Central memory CD4-positive, alpha-beta T cell (primary cell): ENCODE results near the gene IDH2.
"Not testable (repeated sequence)": the region's sequence is repeated elsewhere in the genome, so short reads cannot be mapped to it uniquely, and the experiment has no call there.

ENCODE experiments used
- DNase-seq: peaks from one replicate; pipeline ENCODE4 v3.0.0; 2022

The IDH2 gene

DNA sequence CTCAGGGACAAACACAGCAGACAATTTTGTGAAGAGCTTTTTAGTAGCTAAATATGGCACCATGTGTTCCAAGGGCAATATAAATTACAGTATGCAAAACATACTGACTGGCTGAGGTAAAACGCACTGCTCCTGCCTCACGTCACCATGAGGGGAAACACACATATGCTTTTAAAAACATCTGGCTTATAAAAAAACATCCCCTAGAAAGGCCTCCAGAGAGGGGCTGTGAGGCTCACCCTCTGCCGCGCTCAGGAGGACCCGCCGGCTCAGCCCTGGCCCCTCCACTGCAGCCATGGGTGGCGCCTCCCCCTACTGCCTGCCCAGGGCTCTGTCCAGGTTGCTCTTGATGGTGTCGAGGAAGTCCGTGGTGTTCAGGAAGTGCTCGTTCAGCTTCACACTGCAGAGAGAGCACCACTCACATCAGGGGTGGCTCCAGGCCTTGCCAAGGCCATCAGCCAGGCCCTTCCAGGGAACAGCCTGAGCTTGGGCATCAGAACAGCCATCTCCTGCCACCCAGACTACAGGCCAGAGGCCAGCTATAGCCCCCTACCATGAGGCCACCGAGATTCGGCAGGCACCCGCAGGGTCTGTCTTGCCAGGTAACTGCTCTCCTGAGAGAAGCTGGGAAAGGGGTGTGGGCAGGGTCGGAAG lies 18.2 kb downstream of the IDH2 start:
- DNase-seq: no peak

DNA sequence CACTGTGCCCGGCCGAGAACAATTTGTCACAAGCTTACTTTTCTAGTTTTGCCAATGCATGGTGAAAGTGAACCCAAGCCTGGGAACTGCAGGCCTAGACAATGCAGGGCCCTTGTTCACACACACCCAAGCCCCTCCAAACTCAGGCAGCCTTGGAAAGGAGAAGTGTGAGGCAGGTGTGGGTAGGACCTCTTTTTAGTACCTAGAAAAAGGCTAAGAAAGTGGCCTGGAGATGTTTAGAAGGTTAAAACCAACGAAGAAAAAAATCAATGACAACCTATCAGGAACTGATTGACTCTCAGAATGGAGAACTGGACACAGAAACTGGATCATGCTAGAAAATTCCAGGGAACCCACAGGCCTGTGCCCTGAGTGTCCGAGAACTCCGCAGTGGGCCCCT lies 18.8 kb downstream of the IDH2 start:
- DNase-seq: no peak

DNA sequence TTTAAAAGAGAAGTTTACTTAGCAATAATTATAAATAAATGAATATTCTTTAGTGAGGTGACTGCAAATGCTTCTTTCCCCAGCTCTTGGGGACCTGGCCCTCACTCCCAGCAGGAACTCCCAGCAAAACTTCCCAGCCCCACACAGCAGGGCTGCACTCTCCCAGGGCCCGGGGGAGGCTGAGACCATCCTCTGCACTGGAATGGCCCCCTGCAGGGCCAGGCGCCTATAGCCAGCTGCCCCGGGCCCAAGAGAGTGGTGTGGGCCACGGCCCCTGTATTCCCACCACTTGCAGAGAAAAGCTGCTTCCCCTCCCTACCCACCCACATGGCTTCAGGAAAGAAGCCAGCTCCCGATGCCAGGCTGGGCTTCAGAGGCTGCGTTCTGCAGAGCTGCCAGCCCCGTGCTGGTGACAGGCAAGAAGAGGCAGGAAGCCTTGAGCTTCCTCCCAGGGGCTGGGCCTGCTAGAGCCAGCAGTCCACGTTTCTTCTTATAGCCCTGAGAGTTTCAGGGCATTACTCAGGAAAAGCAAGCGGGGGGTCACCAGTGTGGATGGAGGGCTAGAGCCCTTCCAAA lies 20.0 kb downstream of the IDH2 start:
- DNase-seq: no peak

DNA sequence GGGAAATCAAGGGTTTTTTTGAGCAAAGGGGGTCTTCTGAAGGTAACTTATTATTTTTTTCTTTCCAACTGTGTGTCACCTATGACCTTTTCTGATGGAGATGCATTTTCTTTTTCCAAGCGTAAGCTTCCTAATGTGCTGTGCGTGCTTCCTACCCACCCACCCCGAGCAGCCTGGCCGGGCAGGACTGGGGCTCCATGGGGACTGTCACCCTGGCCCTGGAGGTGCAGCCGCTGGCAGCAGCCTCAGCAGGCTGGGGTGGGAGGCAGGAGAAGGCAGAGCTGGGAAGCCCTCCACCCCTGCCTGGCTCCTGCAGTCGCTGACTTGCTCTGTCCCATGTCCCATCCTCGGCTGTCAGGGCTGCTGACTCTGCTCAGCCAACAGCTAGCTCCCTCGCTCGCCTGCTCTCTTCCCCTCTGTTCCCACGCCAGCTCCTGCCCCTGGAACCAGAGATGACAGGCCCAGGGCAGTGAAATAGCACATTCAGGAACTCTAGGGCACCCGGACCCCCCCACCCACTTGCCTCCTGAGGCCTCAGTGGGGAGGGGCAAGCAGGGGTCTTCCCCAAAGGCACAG lies 21.4 kb downstream of the IDH2 start:
- no peak for DNase-seq

DNA sequence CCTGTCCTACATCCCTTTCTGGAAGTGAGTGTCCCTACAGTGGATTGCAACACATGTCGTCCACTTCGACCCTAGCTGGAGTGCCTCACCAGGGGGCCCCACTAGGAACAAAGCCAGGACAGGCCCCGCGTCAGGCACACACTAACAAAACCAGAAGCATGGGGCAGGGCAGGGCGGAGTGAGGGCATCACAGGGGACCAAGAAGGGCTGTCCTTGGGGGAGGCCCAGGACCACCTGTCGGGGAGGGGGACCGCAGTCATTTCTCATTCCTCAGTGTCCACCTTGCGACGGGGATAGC lies 21.9 kb downstream of the IDH2 start:
- no peak for DNase-seq

DNA sequence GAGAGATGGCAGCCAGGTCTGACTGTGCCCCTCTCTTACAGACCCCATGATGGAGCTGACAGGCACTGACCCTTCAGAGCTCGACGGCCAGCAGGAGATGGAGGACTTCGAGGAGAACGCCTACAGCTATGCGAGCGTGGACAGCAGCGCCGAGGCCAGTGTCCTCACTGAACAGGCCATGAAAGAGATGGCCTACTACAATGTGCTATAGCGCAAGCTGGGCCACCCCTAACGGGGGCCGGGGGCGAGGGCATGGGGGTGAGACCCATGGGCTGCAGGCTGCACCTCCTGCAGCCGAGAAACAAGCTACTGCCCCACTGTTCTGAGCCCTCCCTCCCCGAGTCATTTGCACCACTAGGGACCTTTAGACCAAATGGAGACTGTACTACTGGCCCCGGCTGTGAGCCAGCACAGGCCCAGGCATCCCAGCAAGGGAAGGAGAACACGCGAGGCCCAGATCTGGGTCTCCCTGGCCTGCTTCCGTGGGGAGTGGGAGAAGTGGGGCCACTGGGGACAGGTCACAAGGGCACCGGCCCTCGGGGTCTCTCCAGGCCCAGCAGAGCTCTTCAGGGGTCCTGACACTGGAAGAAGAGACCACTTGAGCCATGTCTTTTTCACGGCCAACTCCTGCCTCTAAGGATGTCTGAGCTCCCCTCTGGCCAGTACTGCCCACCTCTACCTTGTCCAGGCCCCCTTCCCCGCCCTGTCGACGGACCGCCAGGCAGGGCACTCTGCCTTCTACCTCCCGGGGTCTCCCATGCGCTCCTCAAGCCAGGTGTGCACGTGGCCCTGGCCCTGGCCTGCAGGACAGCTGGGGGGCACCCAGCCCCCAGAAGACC lies 22.4 kb downstream of the IDH2 start:
- DNase-seq: no peak

DNA sequence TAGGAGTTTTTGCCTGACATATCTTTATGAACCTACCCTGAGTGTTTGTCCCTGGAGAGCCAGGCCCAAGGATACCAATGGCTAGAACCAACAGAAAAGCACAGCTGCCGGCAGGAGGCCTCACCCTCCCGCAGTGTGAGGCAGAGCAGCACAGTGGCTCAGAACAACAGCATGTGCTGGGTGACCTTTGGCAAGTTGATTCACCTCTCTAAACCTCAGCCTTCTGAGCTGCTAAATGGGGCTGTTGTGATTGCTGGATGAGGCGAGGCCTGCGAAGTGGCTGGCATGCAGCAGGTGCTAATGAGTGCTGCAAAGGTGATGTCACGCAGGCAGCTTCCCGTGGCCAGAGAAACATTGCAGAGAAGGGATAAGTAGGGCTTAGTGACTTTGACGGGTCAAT lies 23.3 kb downstream of the IDH2 start:
- DNase-seq: no peak

DNA sequence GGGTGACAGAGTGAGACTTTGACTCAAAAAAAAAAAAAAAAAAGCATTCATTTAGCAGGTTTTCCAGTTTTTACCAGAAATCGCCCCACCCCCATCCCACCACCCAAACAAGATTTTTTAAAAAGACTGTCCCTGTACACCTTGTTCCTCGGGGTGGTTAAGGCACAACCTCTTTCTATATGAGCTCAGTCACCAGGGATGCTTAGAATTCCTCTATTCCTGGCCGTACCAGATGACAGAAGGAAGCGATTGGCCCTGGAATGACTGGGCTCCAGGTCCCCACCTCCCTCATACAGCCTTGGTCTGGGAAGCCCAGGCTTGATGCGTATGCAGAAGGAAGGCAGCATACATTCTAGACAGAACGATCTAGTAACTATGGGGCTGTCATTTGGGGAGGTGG lies 25.6 kb downstream of the IDH2 start:
- DNase-seq: no peak

DNA sequence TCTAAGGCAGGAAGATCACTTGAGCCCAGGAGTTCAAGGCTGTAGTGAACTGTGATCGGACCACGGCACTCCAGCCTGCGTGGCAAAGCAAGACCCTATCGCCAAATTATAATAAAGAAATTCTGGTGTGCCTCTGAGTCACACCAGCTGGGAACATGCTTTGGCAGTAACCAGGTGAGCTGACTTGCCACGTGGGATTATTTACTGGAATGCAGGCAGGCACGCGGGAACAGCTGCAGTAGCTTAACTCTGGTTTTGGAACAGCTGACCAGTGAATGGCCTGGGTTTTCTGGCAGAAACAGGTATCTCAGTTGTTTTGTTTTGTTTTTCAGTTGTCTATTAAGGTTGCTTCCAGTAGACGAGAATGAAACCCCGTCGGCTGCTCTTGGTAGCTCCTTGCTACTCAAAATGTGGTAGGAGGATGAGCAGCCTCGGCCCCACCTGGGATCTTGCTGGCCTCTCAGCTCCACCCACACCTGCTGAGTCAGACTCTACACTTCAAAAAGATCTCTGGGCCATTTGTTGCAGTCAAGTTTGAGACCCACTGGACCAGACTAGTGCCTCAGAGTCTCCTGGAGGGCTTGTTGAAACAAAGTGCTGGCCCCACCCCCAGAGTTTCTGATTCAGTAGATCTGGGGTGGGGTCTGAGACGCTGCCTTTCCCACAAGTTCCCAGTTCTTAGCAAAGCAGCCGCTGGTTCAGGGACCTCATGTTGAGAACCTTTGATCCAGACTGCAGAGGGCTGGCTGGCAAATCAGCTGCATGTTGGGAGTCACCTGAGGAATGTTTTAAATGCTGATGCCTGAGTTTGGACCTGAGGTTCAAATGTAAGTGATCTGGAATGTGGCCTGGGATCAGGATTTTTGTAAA lies 26.6 kb downstream of the IDH2 start:
- no peak for DNase-seq

DNA sequence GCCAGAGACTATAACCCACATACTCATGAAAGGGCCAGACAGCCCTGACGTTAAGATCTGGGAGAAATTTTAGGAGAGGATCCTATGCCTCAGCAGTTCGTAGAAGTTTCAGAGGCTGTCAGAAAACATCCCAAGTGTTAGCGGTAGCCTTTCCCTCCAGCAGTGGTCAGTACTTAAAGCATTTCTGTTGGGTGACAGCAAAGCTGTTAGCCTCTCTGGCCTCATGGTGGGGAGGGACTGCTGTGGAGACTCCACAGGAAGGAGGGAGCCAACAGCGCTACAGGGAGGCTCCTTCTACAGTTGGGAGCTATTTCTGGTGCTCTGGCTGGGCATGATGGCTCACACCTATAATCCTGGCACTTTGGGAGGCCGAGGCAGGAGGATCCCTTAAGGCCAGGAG lies 27.4 kb downstream of the IDH2 start:
- DNase-seq: no peak

DNA sequence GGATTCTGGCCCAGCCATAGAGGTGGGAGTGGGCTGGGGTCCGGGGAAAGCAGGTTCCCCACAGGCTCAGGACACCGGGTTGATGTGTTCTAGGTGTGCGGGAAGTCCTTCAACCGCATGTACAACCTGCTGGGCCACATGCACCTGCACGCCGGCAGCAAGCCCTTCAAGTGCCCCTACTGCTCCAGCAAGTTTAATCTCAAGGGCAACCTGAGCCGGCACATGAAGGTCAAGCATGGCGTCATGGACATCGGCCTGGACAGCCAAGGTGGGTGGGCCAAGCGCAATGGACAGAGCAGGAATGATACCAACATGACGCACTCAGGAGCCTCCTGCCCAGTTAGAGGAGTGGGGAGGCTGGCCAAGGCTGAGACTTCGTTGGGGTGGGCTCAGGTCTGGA lies 28.2 kb downstream of the IDH2 start:
- DNase-seq: no peak

DNA sequence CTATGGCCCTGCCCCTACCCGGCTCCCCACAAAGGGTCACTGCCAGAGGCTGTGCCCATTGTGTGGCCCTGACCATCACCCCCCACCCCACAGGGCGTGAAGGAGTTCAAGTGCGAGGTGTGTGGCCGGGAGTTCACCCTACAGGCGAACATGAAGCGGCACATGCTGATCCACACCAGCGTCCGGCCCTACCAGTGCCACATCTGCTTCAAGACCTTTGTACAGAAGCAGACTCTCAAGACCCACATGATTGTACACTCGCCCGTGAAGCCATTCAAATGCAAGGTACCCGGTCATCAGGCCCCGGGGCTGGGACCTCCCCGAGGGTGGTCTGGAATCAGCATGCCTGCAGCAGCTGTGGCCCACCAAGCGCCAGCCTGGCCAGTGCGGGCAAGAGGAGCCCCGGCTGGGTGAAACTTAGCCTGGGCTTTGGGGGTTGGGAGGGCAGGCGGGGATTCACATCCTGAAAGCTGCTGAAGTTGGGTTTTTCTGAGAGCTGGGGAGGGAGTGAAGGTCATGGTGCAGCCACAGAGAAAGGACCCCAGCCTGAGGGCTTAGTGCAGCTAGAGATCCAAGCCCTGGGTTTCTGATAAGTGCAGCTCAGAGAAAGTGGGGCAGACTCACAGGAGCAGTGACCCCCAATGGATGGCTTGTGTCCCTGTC lies 29.2 kb downstream of the IDH2 start:
- no peak for DNase-seq

DNA sequence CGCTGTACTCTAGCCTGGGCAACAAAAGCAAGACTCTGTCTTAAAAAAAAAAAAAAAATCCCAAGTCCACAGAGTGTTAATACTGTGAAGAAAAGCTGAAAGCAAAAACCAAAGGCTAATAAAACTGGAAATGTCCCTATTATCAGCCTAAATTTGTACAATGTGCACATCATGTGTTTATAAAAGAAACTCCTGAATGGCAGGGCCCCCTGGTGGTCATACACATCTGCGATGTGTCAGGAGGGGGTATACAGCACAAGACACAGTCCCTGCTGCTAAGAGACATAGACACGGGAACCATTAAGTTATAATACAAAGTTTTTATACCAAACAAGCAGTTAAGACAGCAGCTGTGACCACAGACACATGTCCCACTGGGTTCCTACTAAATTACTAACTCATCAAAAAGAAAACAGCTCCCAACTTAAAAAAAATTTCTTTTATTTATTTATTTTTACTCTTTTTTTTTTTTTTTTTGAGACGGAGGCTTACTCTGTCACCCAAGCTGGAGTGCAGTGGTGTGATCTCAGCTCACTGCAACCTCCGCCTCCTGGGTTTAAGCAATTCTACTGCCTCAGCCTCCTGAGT lies 31.0 kb downstream of the IDH2 start:
- peak; percentile 73 for DNase-seq

DNA sequence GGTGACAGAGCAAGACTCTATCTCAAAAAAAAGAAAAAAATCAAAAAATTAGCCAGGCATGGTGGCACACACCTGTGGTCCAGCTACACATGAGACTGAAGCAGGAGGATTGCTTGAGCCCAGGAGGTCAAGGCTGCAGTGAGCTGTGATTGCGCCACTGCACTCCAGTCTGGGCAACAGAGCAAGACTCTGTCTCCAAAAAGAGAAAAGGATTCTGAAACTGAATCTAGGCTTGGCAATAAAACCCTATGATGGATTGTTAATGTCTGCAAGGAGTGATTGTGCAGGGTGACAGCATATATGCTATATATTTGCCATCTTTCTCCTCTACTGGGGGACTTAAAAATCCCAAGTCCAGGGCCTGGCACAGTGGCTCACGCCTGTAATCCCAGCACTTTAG lies 31.6 kb downstream of the IDH2 start:
- DNase-seq: not testable (repeated sequence)

DNA sequence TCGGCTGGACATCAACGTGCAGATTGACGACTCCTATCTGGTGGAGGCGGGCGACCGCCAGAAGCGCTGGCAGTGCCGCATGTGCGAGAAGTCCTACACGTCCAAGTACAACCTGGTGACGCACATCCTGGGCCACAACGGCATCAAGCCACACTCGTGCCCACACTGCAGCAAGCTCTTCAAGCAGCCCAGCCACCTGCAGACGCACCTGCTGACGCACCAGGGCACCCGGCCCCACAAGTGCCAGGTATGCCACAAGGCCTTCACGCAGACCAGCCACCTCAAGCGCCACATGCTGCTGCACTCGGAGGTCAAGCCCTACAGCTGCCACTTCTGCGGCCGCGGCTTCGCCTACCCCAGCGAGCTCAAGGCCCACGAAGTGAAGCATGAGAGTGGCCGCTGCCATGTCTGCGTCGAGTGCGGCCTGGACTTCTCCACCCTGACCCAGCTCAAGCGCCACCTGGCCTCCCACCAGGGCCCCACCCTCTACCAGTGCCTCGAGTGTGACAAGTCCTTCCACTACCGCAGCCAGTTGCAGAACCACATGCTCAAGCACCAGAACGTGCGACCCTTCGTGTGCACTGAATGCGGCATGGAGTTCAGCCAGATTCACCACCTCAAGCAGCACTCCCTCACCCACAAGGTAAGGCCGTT lies 34.2 kb downstream of the IDH2 start:
- no peak for DNase-seq

DNA sequence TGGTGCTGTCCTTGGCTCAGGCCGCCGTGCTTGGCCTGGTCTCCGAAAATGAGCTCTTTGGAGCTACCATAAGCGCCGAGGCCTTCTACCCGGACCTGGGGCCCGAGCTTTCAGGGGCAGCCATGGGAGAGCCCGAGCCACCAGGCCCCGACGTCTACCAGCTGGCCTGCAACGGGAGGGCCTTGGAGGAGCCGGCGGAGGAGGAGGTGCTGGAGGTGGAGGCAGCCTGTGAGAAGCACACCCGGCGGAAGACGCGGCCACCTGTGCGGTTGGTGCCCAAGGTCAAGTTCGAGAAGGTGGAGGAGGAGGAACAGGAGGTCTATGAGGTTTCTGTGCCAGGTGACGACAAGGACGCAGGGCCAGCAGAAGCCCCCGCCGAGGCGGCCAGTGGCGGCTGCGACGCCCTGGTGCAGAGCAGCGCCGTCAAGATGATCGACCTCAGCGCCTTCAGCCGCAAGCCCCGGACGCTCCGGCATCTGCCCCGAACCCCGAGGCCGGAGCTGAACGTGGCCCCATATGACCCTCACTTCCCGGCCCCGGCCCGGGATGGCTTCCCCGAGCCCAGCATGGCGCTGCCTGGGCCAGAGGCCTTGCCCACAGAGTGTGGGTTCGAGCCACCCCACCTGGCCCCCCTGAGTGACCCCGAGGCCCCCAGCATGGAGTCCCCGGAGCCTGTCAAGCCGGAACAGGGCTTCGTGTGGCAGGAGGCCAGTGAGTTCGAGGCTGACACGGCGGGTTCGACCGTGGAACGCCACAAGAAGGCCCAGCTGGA lies 34.9 kb downstream of the IDH2 start:
- DNase-seq: no peak

DNA sequence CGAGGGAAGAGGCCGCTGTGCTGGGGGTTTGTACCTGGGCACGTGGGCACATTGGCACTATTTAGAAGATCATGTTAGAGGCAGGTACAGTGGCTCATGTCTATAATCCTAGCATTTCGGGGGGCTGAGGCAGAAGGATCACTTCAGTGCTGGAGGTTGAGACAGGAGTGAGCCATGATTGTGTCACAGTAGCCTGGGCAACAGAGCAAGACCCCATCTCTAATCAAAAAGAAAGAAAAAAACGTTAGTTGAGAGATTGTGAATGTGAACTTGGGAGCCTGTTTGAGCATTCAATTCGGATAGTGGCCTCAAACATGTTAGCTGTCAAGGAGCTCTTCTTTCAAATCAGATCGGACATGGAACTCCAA lies 36.6 kb downstream of the IDH2 start:
- no peak for DNase-seq

DNA sequence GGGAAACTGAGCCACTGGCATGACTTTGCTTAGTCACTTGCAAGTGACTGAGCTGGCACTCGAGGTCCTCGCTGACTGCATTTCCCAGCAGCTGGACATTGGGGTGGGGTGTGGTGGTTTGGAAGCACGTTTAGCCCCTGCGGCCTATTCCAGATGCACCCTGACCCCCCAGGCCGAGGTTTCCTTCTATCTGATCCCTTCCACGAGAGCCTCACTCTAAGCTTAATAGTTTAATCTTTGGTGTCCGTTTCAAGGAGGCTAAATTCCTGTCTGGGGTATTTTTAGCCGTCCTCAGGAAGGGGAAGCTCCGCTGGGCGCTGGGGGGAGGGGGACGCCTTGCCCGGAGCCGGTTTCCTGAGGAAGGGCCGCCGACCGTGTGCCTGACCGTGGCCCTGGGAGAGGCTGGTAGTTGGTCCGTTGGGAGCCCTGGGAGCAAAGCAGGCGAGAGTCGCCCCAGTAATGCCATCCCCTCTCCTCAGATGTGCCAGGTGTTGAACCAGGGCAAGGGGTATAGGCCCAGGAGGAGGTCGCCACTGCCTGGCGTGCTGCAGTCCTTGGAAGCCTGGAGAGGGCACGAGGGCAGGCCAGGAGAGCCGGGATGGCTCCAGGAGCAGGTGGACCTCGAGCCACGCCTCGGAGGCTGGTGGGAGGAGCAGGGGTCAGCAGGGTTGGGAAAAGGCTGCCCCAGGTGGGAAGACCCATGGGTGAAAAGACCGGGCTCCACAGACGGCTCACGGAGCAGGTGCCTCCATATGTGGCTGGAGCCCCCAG lies 37.2 kb downstream of the IDH2 start:
- no peak for DNase-seq

DNA sequence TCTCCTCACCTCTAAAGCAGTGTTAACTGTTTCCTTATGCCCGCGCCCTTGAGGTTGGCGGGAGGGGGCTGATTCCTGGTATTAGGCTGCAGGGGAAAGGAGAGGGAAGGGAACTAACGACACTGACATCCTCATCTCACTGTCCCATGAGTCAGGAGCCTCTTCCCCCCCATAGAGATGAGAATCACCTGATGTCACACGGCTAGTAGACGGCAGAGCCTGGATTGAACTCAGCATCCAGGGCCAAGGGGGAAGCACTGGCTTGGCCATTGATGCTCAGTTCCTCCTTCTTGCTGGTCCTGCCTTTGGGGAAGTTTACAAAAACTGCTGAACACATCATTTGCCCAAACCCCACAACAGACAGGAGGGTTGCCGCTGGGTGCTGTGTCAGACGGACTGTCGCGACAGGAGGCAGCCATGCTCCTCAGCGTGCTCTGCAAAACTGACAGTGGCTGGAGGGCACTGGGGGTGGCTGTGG lies 38.5 kb downstream of the IDH2 start:
- no peak for DNase-seq
